Activated CD8-positive, alpha-beta T cell treated with anti-CD3 and anti-CD28 coated beads for 36 hours (primary cell): Measurements from ENCODE around the gene TMEM121. TPM values are rescaled to one million over a fixed set of nuclear protein-coding genes. Genes with fewer than 3 reads are reported as not detected.
A peak's percentile ranks its signal among the peaks of the same experiment; 100 is the strongest.

Source experiments
- ATAC-seq: fragments of 200-7000 bp; cut with Tn5 transposase; one replicate; pipeline ENCODE4 v1.10.0; 2021; ENCODE audit warnings: mild to moderate bottlenecking, moderate library complexity
- CTCF ChIA-PET: fragments of 350-600 bp; sonication (Branson Sonifier 250); formaldehyde crosslinking; loops from one replicate; lab custom pipeline; 2021; ENCODE audit warnings: antibody characterized with exemption; lab: Charles Lee
- POLR2A ChIA-PET: fragments of 350-600 bp; sonication (Branson Sonifier 250); formaldehyde crosslinking; loops from one replicate; lab custom pipeline; 2021; ENCODE audit warnings: antibody characterized with exemption; lab: Charles Lee
- DNase-seq: peaks from one replicate; pipeline ENCODE4 v3.0.0-alpha.2; 2020
- H3K27ac Mint-ChIP-seq: one replicate; pipeline ENCODE4 v1.8.0; 2021; ENCODE audit warnings: mild to moderate bottlenecking, mixed read lengths
- H3K27me3 Mint-ChIP-seq: one replicate; pipeline ENCODE4 v1.8.0; 2021; ENCODE audit warnings: mixed read lengths
- H3K36me3 Mint-ChIP-seq: one replicate; pipeline ENCODE4 v1.8.0; 2021; ENCODE audit warnings: low read depth, mixed read lengths
- H3K4me1 Mint-ChIP-seq: one replicate; pipeline ENCODE4 v1.8.0; 2021; ENCODE audit warnings: low read depth, mixed read lengths
- H3K4me3 Mint-ChIP-seq: one replicate; pipeline ENCODE4 v1.8.0; 2021; ENCODE audit warnings: mild to moderate bottlenecking, moderate library complexity, mixed read lengths
- H3K9me3 Mint-ChIP-seq: one replicate; pipeline ENCODE4 v1.8.0; 2021; ENCODE audit warnings: mixed read lengths
- CTCF ChIP-seq: fragments of 200-600 bp; IDR thresholded peaks from one replicate; pipeline ENCODE4 v1.8.0; 2022; ENCODE audit warnings: antibody characterized with exemption, mild to moderate bottlenecking
- intact Hi-C: fragments of 100-400 bp; cut with micrococcal nuclease; formaldehyde crosslinking; loops from one replicate; pipeline ENCODE4 v1.10.0; 2022
- total RNA-seq, 2 experiments: library from RNA; stranded (reverse); gene quantifications; one replicate each; pipeline ENCODE4 v1.2.3, GENCODE V29; 2021

The TMEM121 gene
- total RNA-seq, 2 experiments from 2014 or later: 12.0 to 12.1 TPM

- peak overlapping the region; percentile 83 for H3K4me3 Mint-ChIP-seq
- no peaks in the 10 kb centered on the region for H3K27me3 Mint-ChIP-seq
- peaks cover 17% of the 10 kb centered on the region for H3K4me1 Mint-ChIP-seq
- peak overlapping the region; percentile 93 for H3K27ac Mint-ChIP-seq
- DNase-seq: peak; percentile 70
- peaks cover 10% of the 10 kb centered on the region for H3K36me3 Mint-ChIP-seq
- ChIA-PET POLR2A (interaction anchor here (0.6 to 1.6 kb wide), 7 partner anchors 8 to 229 kb away, joined by 3 to 13 read pairs (median 3); partner anchors contain the start of genes BRF1 and TEDC1), CTCF (interaction anchor here (1.6 to 2.2 kb wide), 3 partner anchors 8 to 160 kb away, joined by 8 to 13 read pairs (median 11); no protein-coding TSS in a partner anchor)
- peak; percentile 38 for ATAC-seq
- TF ChIP-seq CTCF: peak; percentile 14
- intact Hi-C loops: no loop called here
- no peaks in the 10 kb centered on the region for H3K9me3 Mint-ChIP-seq
Observed at GRCh38 chr14:105529569-105530284, 3.3 kb downstream of the TMEM121 start.

- Mint-ChIP-seq H3K27ac (peak overlapping the region; percentile 86), H3K4me3 (peak overlapping the region; percentile 83), H3K27me3 (no peaks in the 10 kb centered on the region), H3K9me3 (no peaks in the 10 kb centered on the region), H3K36me3 (peaks cover 10% of the 10 kb centered on the region), H3K4me1 (peaks cover 17% of the 10 kb centered on the region)
- TF ChIP-seq CTCF: no peak
- DNase-seq: no peak
- ATAC-seq: no peak
- POLR2A ChIA-PET: interaction anchor here (0.9 kb wide), 1 partner anchor 229 kb away, joined by 3 read pairs; the partner anchor contains the start of gene BRF1
- CTCF ChIA-PET: no interaction called here
- intact Hi-C loops: no loop called here
Observed at GRCh38 chr14:105530285-105531087, 4.1 kb downstream of the TMEM121 start.

GRCh38 chr14:105531088-105531893 is 4.9 kb downstream of the TMEM121 start:
- no peak for ATAC-seq

More at GRCh38 chr14:105531088-105531893, 4.9 kb downstream of the TMEM121 start:
- peak overlapping the region; percentile 83 for H3K4me3 Mint-ChIP-seq
- no peaks in the 10 kb centered on the region for H3K9me3 Mint-ChIP-seq
- no peak overlapping the region for H3K27ac Mint-ChIP-seq
- ChIA-PET CTCF (interaction anchor here (1.0 kb wide), 1 partner anchor 13 kb away, joined by 3 read pairs; no protein-coding TSS in a partner anchor), POLR2A (no interaction called here)
- intact Hi-C loops: no loop called here
- H3K4me1 Mint-ChIP-seq: peaks cover 17% of the 10 kb centered on the region
- no peak for TF ChIP-seq CTCF
- peaks cover 10% of the 10 kb centered on the region for H3K36me3 Mint-ChIP-seq
- H3K27me3 Mint-ChIP-seq: no peaks in the 10 kb centered on the region
- no peak for DNase-seq
